LNCAP (cell line): ENCODE measurements around the gene SYT12.

Experiments used
- CTCF ChIP-seq: fragments of 450-650 bp; IDR thresholded peaks from 2 replicates; pipeline ENCODE4 v1.5.1; 2017; ENCODE audit warnings: mild to moderate bottlenecking

The SYT12 gene

GRCh38 chr11:67040147-67040546, 17.2 kb downstream of the SYT12 start:
- TF ChIP-seq CTCF, result no peak

GRCh38 chr11:67041602-67042001, 18.7 kb downstream of the SYT12 start:
- no peak for TF ChIP-seq CTCF

GRCh38 chr11:67043572-67044349, 20.8 kb downstream of the SYT12 start:
- TF ChIP-seq CTCF, result no peak

GRCh38 chr11:67044496-67044895, 21.6 kb downstream of the SYT12 start:
- TF ChIP-seq CTCF, result no peak

- TF ChIP-seq CTCF, result no peak
These were observed 22.4 kb downstream of the SYT12 start for GRCh38 chr11:67045314-67045713.

GRCh38 chr11:67048515-67049130, 25.7 kb downstream of the SYT12 start:
- TF ChIP-seq CTCF, result no peak

GRCh38 chr11:67050139-67050538, 27.2 kb downstream of the SYT12 start:
- no peak for TF ChIP-seq CTCF
